ENCODE measurements around the gene ATG16L1.

DNA sequence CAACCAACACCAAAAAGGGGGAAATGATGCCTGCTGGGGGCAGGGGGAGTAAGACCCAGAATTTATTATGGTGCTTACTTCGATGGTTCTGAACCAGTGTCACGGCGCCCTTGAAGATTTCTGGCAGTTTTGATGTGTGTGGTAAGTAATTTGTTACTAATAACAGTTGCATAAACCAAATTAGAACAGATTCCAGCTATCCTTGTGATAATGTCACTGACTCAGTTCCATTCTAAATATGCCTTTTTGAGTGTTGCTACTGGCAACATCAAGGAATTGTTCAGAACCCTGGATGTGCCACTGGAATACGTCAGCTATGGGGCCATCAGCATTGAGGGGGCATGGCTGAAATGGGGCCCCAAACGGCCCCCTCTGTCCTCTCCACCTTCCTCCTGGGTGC lies 67.8 kb downstream of the ATG16L1 start:
- TF ChIP-seq EZH2 (IDR thresholded peaks at IDR 0.05; ENCODE audit: low read length), result no peak
- TF ChIP-seq, protein P1, sequence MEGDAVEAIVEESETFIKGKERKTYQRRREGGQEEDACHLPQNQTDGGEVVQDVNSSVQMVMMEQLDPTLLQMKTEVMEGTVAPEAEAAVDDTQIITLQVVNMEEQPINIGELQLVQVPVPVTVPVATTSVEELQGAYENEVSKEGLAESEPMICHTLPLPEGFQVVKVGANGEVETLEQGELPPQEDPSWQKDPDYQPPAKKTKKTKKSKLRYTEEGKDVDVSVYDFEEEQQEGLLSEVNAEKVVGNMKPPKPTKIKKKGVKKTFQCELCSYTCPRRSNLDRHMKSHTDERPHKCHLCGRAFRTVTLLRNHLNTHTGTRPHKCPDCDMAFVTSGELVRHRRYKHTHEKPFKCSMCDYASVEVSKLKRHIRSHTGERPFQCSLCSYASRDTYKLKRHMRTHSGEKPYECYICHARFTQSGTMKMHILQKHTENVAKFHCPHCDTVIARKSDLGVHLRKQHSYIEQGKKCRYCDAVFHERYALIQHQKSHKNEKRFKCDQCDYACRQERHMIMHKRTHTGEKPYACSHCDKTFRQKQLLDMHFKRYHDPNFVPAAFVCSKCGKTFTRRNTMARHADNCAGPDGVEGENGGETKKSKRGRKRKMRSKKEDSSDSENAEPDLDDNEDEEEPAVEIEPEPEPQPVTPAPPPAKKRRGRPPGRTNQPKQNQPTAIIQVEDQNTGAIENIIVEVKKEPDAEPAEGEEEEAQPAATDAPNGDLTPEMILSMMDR (optimal IDR thresholded peaks at IDR 0.05 in 1 of 3, IDR thresholded peaks at IDR 0.05 in 1 of 3, conservative IDR thresholded peaks at IDR 0.05 in 1 of 3; ENCODE audit: extremely low read depth in 1 of 3, insufficient read depth in 2 of 3, low read length in 3 of 3), result no peak

Measured in keratinocyte (primary cell).